ENCODE data around the gene CDH7. TPM values are rescaled to one million over a fixed set of nuclear protein-coding genes. Genes with fewer than 3 reads are reported as not detected.

The CDH7 gene, protein sequence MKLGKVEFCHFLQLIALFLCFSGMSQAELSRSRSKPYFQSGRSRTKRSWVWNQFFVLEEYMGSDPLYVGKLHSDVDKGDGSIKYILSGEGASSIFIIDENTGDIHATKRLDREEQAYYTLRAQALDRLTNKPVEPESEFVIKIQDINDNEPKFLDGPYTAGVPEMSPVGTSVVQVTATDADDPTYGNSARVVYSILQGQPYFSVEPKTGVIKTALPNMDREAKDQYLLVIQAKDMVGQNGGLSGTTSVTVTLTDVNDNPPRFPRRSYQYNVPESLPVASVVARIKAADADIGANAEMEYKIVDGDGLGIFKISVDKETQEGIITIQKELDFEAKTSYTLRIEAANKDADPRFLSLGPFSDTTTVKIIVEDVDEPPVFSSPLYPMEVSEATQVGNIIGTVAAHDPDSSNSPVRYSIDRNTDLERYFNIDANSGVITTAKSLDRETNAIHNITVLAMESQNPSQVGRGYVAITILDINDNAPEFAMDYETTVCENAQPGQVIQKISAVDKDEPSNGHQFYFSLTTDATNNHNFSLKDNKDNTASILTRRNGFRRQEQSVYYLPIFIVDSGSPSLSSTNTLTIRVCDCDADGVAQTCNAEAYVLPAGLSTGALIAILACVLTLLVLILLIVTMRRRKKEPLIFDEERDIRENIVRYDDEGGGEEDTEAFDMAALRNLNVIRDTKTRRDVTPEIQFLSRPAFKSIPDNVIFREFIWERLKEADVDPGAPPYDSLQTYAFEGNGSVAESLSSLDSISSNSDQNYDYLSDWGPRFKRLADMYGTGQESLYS
- total RNA-seq, result not detected in 2 replicates

DNA sequence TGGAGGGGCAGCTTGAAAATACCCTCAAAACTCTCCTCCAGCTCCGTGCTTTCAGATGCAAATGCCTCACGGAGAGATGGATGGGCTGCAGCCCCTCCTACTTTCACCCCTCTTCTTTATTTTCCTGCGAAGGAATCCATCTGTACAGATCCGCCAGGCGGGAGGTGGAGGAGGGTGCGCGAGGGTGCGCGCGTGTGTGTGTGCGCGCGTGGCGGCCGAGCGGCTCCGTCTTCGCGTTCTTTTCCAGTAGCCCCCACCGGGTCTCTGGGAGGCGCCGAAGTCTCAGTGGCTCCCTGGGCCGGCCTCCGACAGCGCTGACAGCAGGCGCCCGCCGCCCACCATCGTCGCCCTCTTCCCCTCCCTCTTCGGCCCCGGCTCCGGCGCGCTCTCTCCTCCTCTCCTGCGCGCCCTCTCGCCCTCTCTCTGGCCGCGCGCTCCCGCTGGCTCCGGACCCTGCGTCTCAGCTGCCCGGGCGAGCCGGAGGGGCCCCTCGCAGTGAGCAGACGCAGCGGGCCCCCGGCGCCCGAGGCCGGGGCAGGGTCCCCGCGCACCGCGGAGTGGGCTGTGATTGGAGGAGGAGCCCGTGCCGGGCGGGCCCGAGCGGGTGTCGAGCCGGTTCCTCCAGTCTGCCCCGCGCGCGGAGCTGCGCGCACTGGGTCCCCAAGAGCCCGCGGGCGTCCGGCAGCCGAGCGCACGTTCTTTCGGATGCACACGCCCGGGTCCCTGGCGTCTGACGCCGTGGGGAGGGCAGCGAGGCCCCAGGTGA is at the start of gene CDH7:
Gene CDH7, plus strand, starts transcription at position 624 of the 766 bp plus-strand sequence. CDS start 11,831 bp downstream, outside the sequence.

Measured in vein endothelial cell (primary cell).